ENCODE data around the gene MBP. TPM values are rescaled to one million over a fixed set of nuclear protein-coding genes. Genes with fewer than 3 reads are reported as not detected.

MBP gene
- total RNA-seq, 1 donor from 2014 or later: 92.7 TPM

- intact Hi-C loops (cut with micrococcal nuclease): no loop called here
- ChIA-PET CTCF (no interaction called here), POLR2A (interaction anchor here (0.6 to 2.1 kb wide), 6 partner anchors 11 to 83 kb away, joined by 3 to 6 read pairs (median 3); no protein-coding TSS in a partner anchor)
- ATAC-seq (ENCODE audit: low read depth): no peak
- H3K4me1 Mint-ChIP-seq: peaks cover 60% of the 10 kb centered on the region
- H3K36me3 Mint-ChIP-seq (ENCODE audit: low read depth): peaks cover 45% of the 10 kb centered on the region
- DNase-seq: no peak
- no peak for TF ChIP-seq CTCF (IDR thresholded peaks at IDR 0.05)
- no peaks in the 10 kb centered on the region for H3K27me3 Mint-ChIP-seq
- peak overlapping the region; percentile 3 for H3K27ac Mint-ChIP-seq
- no peak overlapping the region for H3K4me3 Mint-ChIP-seq
- no peaks in the 10 kb centered on the region for H3K9me3 Mint-ChIP-seq
Measured at GRCh38 chr18:77082316-77082955, 50.1 kb downstream of the MBP start.

GRCh38 chr18:77081390-77081778 lies 51.2 kb downstream of the MBP start:
- no peak for TF ChIP-seq CTCF (IDR thresholded peaks at IDR 0.05)
- Mint-ChIP-seq H3K36me3 (ENCODE audit: low read depth) (peaks cover 43% of the 10 kb centered on the region), H3K27ac (peak overlapping the region; percentile 89), H3K4me3 (peak overlapping the region; percentile 55), H3K4me1 (peaks cover 56% of the 10 kb centered on the region), H3K9me3 (no peaks in the 10 kb centered on the region), H3K27me3 (no peaks in the 10 kb centered on the region)
- POLR2A ChIA-PET: interaction anchor here (1.6 to 2.3 kb wide), 4 partner anchors 14 to 27 kb away, joined by 6 to 13 read pairs (median 10); no protein-coding TSS in a partner anchor
- ATAC-seq (ENCODE audit: low read depth): no peak
- intact Hi-C loops (cut with micrococcal nuclease): no loop called here
- DNase-seq: no peak
- CTCF ChIA-PET: no interaction called here

- CTCF ChIA-PET: interaction anchor here (0.6 to 1.1 kb wide), 3 partner anchors 12 to 64 kb away, joined by 3 to 4 read pairs (median 3); no protein-coding TSS in a partner anchor
- Mint-ChIP-seq H3K27me3 (no peaks in the 10 kb centered on the region), H3K36me3 (ENCODE audit: low read depth) (peaks cover 45% of the 10 kb centered on the region), H3K27ac (peak overlapping the region; percentile 84), H3K4me1 (peaks cover 52% of the 10 kb centered on the region), H3K4me3 (peak overlapping the region; percentile 45), H3K9me3 (no peaks in the 10 kb centered on the region)
- ATAC-seq (ENCODE audit: low read depth) (peak; percentile 99), DNase-seq (peak; percentile 60)
- no peak for TF ChIP-seq CTCF (IDR thresholded peaks at IDR 0.05)
- intact Hi-C loops (cut with micrococcal nuclease): loop anchor here (1.0 kb wide), 3 partner anchors 15 to 26 kb away; no protein-coding TSS in a partner anchor
- POLR2A ChIA-PET: interaction anchor here (0.7 to 2.3 kb wide), 12 partner anchors 8 to 132 kb away, joined by 3 to 17 read pairs (median 7); partner anchors contain the start of gene MBP
Measured at GRCh38 chr18:77079954-77080682, 52.5 kb downstream of the MBP start.

- no peak for TF ChIP-seq CTCF (IDR thresholded peaks at IDR 0.05)
- CTCF ChIA-PET: no interaction called here
- H3K9me3 Mint-ChIP-seq: no peaks in the 10 kb centered on the region
- DNase-seq (no peak), ATAC-seq (ENCODE audit: low read depth) (no peak)
- intact Hi-C loops (cut with micrococcal nuclease): no loop called here
- H3K4me1 Mint-ChIP-seq: peaks cover 52% of the 10 kb centered on the region
- no peaks in the 10 kb centered on the region for H3K27me3 Mint-ChIP-seq
- H3K36me3 Mint-ChIP-seq (ENCODE audit: low read depth): peaks cover 48% of the 10 kb centered on the region
- H3K4me3 Mint-ChIP-seq: no peak overlapping the region
- H3K27ac Mint-ChIP-seq: no peak overlapping the region
- POLR2A ChIA-PET: interaction anchor here (0.8 kb wide), 1 partner anchor 24 kb away, joined by 3 read pairs; no protein-coding TSS in a partner anchor
Measured at GRCh38 chr18:77079088-77079487, 53.5 kb downstream of the MBP start.

- Mint-ChIP-seq H3K4me3 (no peak overlapping the region), H3K27me3 (no peaks in the 10 kb centered on the region), H3K9me3 (no peaks in the 10 kb centered on the region), H3K27ac (no peak overlapping the region), H3K36me3 (ENCODE audit: low read depth) (peaks cover 48% of the 10 kb centered on the region), H3K4me1 (peaks cover 54% of the 10 kb centered on the region)
- no peak for TF ChIP-seq CTCF (IDR thresholded peaks at IDR 0.05)
- ChIA-PET CTCF (no interaction called here), POLR2A (interaction anchor here (0.8 to 1.2 kb wide), 2 partner anchors 10 to 24 kb away, joined by 3 read pairs; no protein-coding TSS in a partner anchor)
- DNase-seq (no peak), ATAC-seq (ENCODE audit: low read depth) (no peak)
- intact Hi-C loops (cut with micrococcal nuclease): no loop called here
Measured at GRCh38 chr18:77078690-77079070, 53.9 kb downstream of the MBP start.
